Nephron (organoid): ENCODE measurements around the gene HPCAL1.

ENCODE experiments used
- H3K27ac Mint-ChIP-seq, 3 experiments: 2 replicates each; pipeline ENCODE4 v1.8.0; 2020; ENCODE audit warnings: mixed read lengths in 3 of 3, mild to moderate bottlenecking in 2 of 3, moderate library complexity in 1 of 3
- H3K27me3 Mint-ChIP-seq: 2 replicates; pipeline ENCODE4 v1.8.0; 2021; ENCODE audit warnings: low read depth, mild to moderate bottlenecking, moderate library complexity, mixed read lengths
- H3K36me3 Mint-ChIP-seq: 2 replicates; pipeline ENCODE4 v1.8.0; 2020; ENCODE audit warnings: low read depth, mixed read lengths
- H3K4me1 Mint-ChIP-seq: 2 replicates; pipeline ENCODE4 v1.8.0; 2020; ENCODE audit warnings: mixed read lengths
- H3K4me3 Mint-ChIP-seq, 3 experiments: 2 replicates each; pipeline ENCODE4 v1.8.0; 2020; ENCODE audit warnings: mild to moderate bottlenecking in 3 of 3, mixed read lengths in 3 of 3, moderate library complexity in 2 of 3
- H3K9me3 Mint-ChIP-seq: 2 replicates; pipeline ENCODE4 v1.8.0; 2020; ENCODE audit warnings: mixed read lengths
- CTCF ChIP-seq, 3 experiments: fragments of 200-600 bp; sonication (generic); IDR thresholded peaks; one replicate each; pipeline ENCODE4 v1.5.0; 2021; ENCODE audit warnings: antibody characterized with exemption in 3 of 3; ENCODE audit not compliant: unreplicated experiment in 3 of 3

The HPCAL1 gene

GRCh38 chr2:10426726-10427617 is 124.3 kb downstream of the HPCAL1 start:
- no peak for TF ChIP-seq CTCF (IDR thresholded peaks at IDR 0.05; ENCODE audit: unreplicated experiment in 3 of 3)
- peak overlapping the region in 1 of 3 experiments; percentile 9 for H3K4me3 Mint-ChIP-seq
- peaks cover 15% of the 10 kb centered on the region for H3K27me3 Mint-ChIP-seq
- no peaks in the 10 kb centered on the region for H3K36me3 Mint-ChIP-seq
- H3K4me1 Mint-ChIP-seq, result peaks cover 15% of the 10 kb centered on the region
- no peaks in the 10 kb centered on the region for H3K9me3 Mint-ChIP-seq
- peak overlapping the region; percentile 63 to 85 (median 74) for H3K27ac Mint-ChIP-seq

GRCh38 chr2:10427618-10427949 is 124.9 kb downstream of the HPCAL1 start:
- Mint-ChIP-seq H3K27me3 (peaks cover 15% of the 10 kb centered on the region), H3K9me3 (no peaks in the 10 kb centered on the region), H3K4me3 (peak overlapping the region in 1 of 3 experiments; percentile 9), H3K27ac (peak overlapping the region; percentile 63 to 85 (median 74)), H3K4me1 (peaks cover 15% of the 10 kb centered on the region), H3K36me3 (no peaks in the 10 kb centered on the region)
- TF ChIP-seq CTCF (IDR thresholded peaks at IDR 0.05; ENCODE audit: unreplicated experiment in 3 of 3), result no peak

DNA sequence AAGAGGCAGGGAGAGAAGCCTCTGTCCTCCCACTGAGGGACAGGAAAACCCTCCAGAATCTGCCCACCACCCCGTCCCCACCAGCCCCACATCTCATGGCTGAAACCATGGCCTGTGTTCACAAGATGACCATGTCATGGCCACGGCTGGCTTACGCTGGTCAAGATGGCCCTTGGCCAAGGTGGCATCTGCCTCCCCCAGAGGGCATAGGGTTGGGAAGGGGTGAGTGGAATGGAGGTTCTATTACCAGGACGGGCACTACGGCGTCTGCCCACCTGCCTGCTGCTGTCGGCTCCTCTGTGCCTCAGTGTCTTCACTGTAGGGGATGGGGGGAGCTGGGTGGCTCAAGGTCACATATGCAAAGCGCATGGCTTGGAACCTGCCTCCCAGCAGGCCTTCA is 125.7 kb downstream of the HPCAL1 start:
- Mint-ChIP-seq H3K27me3 (peaks cover 18% of the 10 kb centered on the region), H3K4me3 (no peak overlapping the region), H3K36me3 (no peaks in the 10 kb centered on the region), H3K9me3 (no peaks in the 10 kb centered on the region), H3K4me1 (peaks cover 18% of the 10 kb centered on the region), H3K27ac (no peak overlapping the region)
- TF ChIP-seq CTCF (IDR thresholded peaks at IDR 0.05; ENCODE audit: unreplicated experiment in 3 of 3), result no peak

DNA sequence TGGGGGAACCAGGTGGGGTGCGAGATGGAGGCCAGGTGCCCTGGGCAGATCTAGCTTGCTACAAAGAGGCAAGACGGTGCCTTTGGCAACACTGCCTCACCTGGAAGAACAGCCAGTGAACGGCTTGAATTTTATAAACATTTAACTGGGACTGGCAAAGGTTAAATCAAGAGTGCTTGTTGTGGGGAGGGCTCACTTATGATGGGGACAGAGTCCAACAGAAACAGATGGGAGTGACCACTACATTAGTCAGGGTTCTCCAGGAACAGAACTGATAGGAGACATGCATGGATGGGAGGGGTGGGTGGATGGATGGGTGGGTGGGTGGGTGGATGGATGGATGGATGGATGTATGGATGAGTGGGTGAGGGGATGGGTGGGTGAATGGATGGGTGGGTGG is 126.2 kb downstream of the HPCAL1 start:
- Mint-ChIP-seq H3K9me3 (no peaks in the 10 kb centered on the region), H3K4me3 (no peak overlapping the region), H3K27ac (no peak overlapping the region), H3K4me1 (peaks cover 20% of the 10 kb centered on the region), H3K27me3 (peaks cover 18% of the 10 kb centered on the region), H3K36me3 (no peaks in the 10 kb centered on the region)
- TF ChIP-seq CTCF (IDR thresholded peaks at IDR 0.05; ENCODE audit: unreplicated experiment in 3 of 3), result no peak

DNA sequence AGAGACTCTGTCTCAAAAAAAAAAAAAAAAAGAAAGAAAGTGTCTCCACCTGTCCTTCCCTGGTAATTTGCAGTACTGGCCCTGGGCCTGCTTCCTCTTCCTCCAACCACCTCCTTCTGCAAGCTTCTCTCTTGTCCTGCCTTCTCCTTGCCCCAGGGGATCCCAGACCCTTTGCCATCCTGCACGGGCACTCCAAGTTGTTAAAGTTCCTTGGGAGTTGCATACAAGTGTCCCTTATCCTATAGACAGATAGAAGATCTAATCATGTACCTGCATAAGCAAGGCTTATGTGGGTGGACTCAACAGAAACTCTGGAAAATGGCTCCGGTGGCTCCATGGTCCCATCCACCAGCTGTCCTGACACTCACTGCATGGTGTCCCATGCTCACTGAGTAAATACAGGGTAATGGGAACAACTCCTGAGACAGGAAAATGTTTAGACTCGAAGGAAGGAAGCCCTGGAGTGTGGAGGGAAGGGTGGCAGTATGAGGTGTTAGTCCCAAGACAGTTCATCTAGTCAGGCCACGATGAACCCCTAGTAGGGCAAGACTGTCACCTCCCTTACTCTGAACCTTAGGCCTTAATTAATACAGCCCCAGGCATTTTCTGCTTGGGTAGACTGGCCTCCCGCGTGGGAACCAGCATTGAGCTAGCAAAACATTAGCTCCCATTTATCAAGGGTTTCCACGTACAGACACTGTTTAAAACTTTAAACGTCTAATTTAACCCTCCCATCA is 128.3 kb downstream of the HPCAL1 start:
- Mint-ChIP-seq H3K9me3 (no peaks in the 10 kb centered on the region), H3K4me1 (peaks cover 19% of the 10 kb centered on the region), H3K27ac (no peak overlapping the region), H3K27me3 (peaks cover 22% of the 10 kb centered on the region), H3K36me3 (no peaks in the 10 kb centered on the region), H3K4me3 (no peak overlapping the region)
- TF ChIP-seq CTCF (IDR thresholded peaks at IDR 0.05; ENCODE audit: unreplicated experiment in 3 of 3), result no peak
